ENCODE data around the gene KLHL7.
"Not testable (repeated sequence)": the region's sequence is repeated elsewhere in the genome, so short reads cannot be mapped to it uniquely, and the experiment has no call there.

The KLHL7 gene

GRCh38 chr7:23191022-23191421 lies 85.4 kb downstream of the KLHL7 start:
- ChIA-PET CTCF (no interaction called here), POLR2A (interaction anchor here (1.9 kb wide), 1 partner anchor 10 kb away, joined by 5 read pairs; the partner anchor contains the start of gene NUP42)
- DNase-seq (ENCODE audit: extremely low spot score) = no peak
- TF ChIP-seq NFRKB (IDR thresholded peaks at IDR 0.05) = no peak
- TF ChIP-seq TARDBP (IDR thresholded peaks at IDR 0.05) = no peak
- no peak for TF ChIP-seq FOXM1 (IDR thresholded peaks at IDR 0.05; ENCODE audit: borderline replicate concordance)
- TF ChIP-seq PKNOX1 (IDR thresholded peaks at IDR 0.05) = no peak
- TF ChIP-seq ELF4 (IDR thresholded peaks at IDR 0.05) = no peak
- no peak for TF ChIP-seq CTBP1 (IDR thresholded peaks at IDR 0.05; ENCODE audit: borderline replicate concordance)
- no peak for TF ChIP-seq HDGF (IDR thresholded peaks at IDR 0.05; ENCODE audit: borderline replicate concordance)
- no peak for TF ChIP-seq SUZ12 (IDR thresholded peaks at IDR 0.05)
- TF ChIP-seq BHLHE40 (IDR thresholded peaks at IDR 0.05; ENCODE audit: borderline replicate concordance) = no peak
- no peak for TF ChIP-seq FOXK2 (IDR thresholded peaks at IDR 0.05)
- no peak for TF ChIP-seq FOXA1 (IDR thresholded peaks at IDR 0.05)

DNA sequence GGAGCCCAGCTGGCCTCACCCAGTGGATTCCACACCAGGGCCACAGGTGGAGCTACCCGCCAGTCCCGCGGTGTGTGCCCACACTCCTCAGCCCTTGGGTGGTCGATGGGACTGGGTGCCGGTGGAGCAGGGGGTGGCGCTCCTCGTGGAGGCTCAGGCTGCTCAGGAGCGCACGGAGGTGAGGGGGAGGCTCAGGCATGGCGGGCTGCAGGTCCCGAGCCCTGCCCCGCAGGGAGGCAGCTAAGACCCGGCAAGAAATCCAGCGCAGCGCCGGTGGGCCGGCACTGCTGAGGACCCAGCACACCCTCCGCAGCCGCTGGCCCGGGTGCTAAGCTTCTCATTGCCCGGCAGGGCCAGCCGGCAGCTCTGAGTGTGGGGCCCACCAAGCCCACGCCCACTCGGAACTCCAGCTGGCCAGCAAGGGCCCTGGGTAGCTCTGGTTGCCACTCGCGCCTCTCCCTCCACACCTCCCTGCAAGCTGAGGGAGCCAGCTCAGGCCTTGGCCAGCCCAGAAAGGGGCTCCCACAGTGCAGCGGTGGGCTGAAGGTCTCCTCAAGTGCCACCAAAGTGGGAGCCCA lies 88.2 kb downstream of the KLHL7 start:
- CTCF ChIA-PET; POLR2A ChIA-PET; DNase-seq (ENCODE audit: extremely low spot score): not testable (repeated sequence)

DNA sequence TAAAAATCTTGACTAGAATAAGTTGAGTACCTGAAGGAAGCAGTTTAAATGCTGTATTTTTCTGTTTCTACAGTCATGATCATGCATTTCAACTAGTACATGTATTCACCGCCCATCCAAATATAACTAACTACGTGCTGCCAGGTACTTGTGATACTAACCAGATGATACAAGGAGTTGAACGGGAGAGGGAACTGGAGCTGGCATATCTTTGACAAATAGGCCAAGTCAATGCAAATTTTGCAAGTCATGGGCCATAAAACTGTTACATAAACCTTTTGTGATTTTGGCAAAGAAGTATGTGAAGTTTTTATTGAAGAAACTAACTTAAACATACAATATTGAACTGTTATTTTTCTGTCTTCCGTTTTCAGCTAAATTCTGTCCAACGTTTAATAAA lies 90.7 kb downstream of the KLHL7 start:
- POLR2A ChIA-PET = no interaction called here
- DNase-seq (ENCODE audit: extremely low spot score) = no peak
- CTCF ChIA-PET = interaction anchor here (1.0 kb wide), 1 partner anchor 110 kb away, joined by 4 read pairs; no protein-coding TSS in a partner anchor
- no peak for TF ChIP-seq LEF1 (IDR thresholded peaks at IDR 0.05; ENCODE audit: borderline replicate concordance)
- no peak for TF ChIP-seq ARNT (IDR thresholded peaks at IDR 0.05)
- TF ChIP-seq SUZ12 (IDR thresholded peaks at IDR 0.05) = no peak

DNA sequence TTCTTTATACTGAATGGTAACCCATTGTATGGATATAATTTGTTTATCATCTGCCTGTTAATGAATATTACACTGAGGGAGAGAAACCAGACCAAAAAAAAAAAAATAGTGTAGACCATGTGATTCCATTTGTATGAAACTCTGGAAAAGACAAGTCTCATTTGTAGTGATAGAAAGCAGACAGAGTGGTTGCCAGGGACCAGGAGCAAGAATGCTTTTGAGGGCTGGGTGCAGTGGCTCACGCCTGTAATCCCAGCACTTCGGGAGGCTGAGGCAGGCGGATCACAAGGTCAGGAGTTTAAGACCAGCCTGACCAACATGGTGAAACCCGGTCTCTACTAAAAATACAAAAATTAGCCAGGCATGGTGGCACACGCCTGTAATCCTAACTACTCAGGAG lies 92.2 kb downstream of the KLHL7 start:
- CTCF ChIA-PET; DNase-seq (ENCODE audit: extremely low spot score): not testable (repeated sequence)

DNA sequence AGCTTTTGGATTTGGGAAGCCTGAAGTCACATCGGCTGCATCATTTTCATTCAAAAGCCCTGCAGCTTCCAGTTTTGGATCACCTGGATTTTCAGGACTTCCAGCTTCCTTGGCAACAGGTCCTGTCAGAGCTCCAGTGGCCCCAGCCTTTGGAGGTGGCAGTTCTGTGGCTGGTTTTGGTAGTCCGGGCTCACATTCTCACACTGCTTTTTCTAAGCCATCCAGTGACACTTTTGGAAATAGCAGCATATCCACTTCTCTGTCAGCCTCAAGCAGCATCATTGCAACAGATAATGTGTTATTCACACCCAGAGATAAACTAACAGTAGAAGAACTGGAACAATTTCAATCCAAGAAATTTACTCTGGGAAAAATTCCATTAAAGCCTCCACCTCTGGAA lies 94.7 kb downstream of the KLHL7 start:
- ChIA-PET POLR2A (no interaction called here), CTCF (no interaction called here)
- no peak for TF ChIP-seq SP1 (IDR thresholded peaks at IDR 0.05)
- TF ChIP-seq HDGF (IDR thresholded peaks at IDR 0.05; ENCODE audit: borderline replicate concordance) = no peak
- TF ChIP-seq ELF4 (IDR thresholded peaks at IDR 0.05) = no peak
- TF ChIP-seq FOXA1 (IDR thresholded peaks at IDR 0.05) = no peak
- TF ChIP-seq SUZ12 (IDR thresholded peaks at IDR 0.05) = no peak
- TF ChIP-seq TARDBP (IDR thresholded peaks at IDR 0.05) = no peak
- no peak for TF ChIP-seq ARNT (IDR thresholded peaks at IDR 0.05)
- TF ChIP-seq PKNOX1 (IDR thresholded peaks at IDR 0.05) = no peak
- no peak for TF ChIP-seq BHLHE40 (IDR thresholded peaks at IDR 0.05; ENCODE audit: borderline replicate concordance)
- no peak for TF ChIP-seq FOXK2 (IDR thresholded peaks at IDR 0.05)
- TF ChIP-seq ZNF384 (IDR thresholded peaks at IDR 0.05) = no peak
- TF ChIP-seq L3MBTL2 (conservative IDR thresholded peaks at IDR 0.05) = no peak
- no peak for TF ChIP-seq LEF1 (IDR thresholded peaks at IDR 0.05; ENCODE audit: borderline replicate concordance)
- no peak for TF ChIP-seq CTBP1 (IDR thresholded peaks at IDR 0.05; ENCODE audit: borderline replicate concordance)
- DNase-seq (ENCODE audit: extremely low spot score) = no peak

More for the DNA sequence above, 92.2 kb downstream of the KLHL7 start:
- POLR2A ChIA-PET = not testable (repeated sequence)

DNA sequence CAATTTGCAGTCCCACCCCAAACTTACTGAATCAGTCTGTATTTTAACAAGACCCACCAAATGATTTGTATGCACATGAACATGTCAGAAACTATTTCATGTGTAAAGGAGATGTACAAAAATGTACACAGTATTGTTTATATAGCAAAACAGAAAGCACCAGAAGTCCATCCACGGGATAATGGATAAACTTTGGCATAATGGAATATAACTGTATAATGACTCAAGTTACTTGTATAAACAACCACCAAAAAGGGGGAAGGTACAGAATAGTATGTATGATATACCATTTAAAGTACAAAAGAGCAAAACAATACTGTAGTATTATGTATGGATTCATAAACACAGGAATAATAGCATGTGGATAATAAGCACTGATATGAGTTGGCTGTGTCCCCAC lies 98.7 kb downstream of the KLHL7 start:
- no peak for DNase-seq (ENCODE audit: extremely low spot score)
- ChIA-PET CTCF (interaction anchor here (0.6 kb wide), 1 partner anchor 193 kb away, joined by 3 read pairs; no protein-coding TSS in a partner anchor), POLR2A (no interaction called here)
- TF ChIP-seq NFRKB (IDR thresholded peaks at IDR 0.05) (no peak), ZNF384 (IDR thresholded peaks at IDR 0.05) (no peak), BHLHE40 (IDR thresholded peaks at IDR 0.05; ENCODE audit: borderline replicate concordance) (no peak), FOXA1 (IDR thresholded peaks at IDR 0.05) (no peak), LEF1 (IDR thresholded peaks at IDR 0.05; ENCODE audit: borderline replicate concordance) (no peak), PKNOX1 (IDR thresholded peaks at IDR 0.05) (no peak), L3MBTL2 (conservative IDR thresholded peaks at IDR 0.05) (no peak), ELF4 (IDR thresholded peaks at IDR 0.05) (no peak), CTBP1 (IDR thresholded peaks at IDR 0.05; ENCODE audit: borderline replicate concordance) (no peak), FOXM1 (IDR thresholded peaks at IDR 0.05; ENCODE audit: borderline replicate concordance) (no peak), SUZ12 (IDR thresholded peaks at IDR 0.05) (no peak), ARNT (IDR thresholded peaks at IDR 0.05) (no peak), HDGF (IDR thresholded peaks at IDR 0.05; ENCODE audit: borderline replicate concordance) (no peak), FOXK2 (IDR thresholded peaks at IDR 0.05) (no peak), SP1 (IDR thresholded peaks at IDR 0.05) (no peak), TARDBP (IDR thresholded peaks at IDR 0.05) (no peak)

GRCh38 chr7:23205577-23205908 lies 100.0 kb downstream of the KLHL7 start:
- ChIA-PET CTCF (no interaction called here), POLR2A (no interaction called here)

More at GRCh38 chr7:23205577-23205908, 100.0 kb downstream of the KLHL7 start:
- DNase-seq (ENCODE audit: extremely low spot score) = no peak
- TF ChIP-seq PKNOX1 (IDR thresholded peaks at IDR 0.05) = no peak
- TF ChIP-seq SUZ12 (IDR thresholded peaks at IDR 0.05) = no peak
- no peak for TF ChIP-seq FOXK2 (IDR thresholded peaks at IDR 0.05)
- no peak for TF ChIP-seq TARDBP (IDR thresholded peaks at IDR 0.05)
- no peak for TF ChIP-seq ARNT (IDR thresholded peaks at IDR 0.05)
- TF ChIP-seq FOXM1 (IDR thresholded peaks at IDR 0.05; ENCODE audit: borderline replicate concordance) = no peak
- no peak for TF ChIP-seq L3MBTL2 (conservative IDR thresholded peaks at IDR 0.05)
- no peak for TF ChIP-seq SP1 (IDR thresholded peaks at IDR 0.05)
- TF ChIP-seq BHLHE40 (IDR thresholded peaks at IDR 0.05; ENCODE audit: borderline replicate concordance) = no peak
- TF ChIP-seq HDGF (IDR thresholded peaks at IDR 0.05; ENCODE audit: borderline replicate concordance) = no peak
- TF ChIP-seq ZNF384 (IDR thresholded peaks at IDR 0.05) = no peak
- TF ChIP-seq FOXA1 (IDR thresholded peaks at IDR 0.05) = no peak
- no peak for TF ChIP-seq ELF4 (IDR thresholded peaks at IDR 0.05)
- no peak for TF ChIP-seq NFRKB (IDR thresholded peaks at IDR 0.05)
